ENCODE data around the gene MCM3.
A peak's percentile ranks its signal among the peaks of the same experiment; 100 is the strongest.

MCM3 gene

DNA sequence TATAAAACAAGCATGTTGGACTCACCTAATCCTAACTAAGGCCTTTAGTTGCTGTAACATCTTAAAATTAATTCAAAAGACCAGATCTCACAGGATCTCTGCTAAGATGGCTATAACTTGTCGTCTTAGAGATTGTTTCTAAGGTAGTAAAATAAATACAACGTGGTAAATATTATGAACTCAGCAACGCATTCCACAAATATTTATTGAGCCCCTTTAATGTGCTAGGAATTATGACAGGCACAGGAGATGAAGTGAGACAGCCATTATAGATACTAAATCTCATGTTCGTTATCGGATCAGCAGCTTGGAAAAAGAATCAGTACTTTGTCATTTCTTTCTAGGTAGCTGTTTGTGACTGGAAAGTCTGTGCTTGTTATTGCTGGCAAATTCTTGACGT lies 20.9 kb upstream of the MCM3 start:
- DNase-seq = no peak

- DNase-seq = peak; percentile 16
Measured at GRCh38 chr6:52304983-52305390, 20.4 kb upstream of the MCM3 start.

- DNase-seq = no peak
Measured at GRCh38 chr6:52303178-52303577, 18.6 kb upstream of the MCM3 start.

DNA sequence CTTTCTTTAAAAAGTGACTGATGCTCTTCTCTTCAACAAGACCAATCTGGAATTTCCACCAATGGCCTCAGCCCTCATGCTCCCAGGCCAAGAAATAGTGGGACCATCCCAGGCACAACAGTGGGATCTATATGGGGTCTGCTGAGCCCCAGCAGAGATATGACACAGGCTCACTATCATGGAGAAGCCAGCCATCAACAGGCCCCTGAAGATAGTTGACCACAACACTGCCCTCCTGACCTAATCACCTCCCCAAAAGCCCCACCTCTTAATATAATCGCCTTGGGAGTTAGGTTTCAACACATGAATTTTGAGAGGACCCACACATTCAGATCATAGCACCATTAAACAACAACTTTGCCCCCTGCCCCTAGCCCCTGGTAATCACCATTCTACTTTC lies 16.8 kb upstream of the MCM3 start:
- no peak for DNase-seq

GRCh38 chr6:52300489-52300931 lies 16.0 kb upstream of the MCM3 start:
- no peak for DNase-seq

GRCh38 chr6:52299653-52300052 lies 15.1 kb upstream of the MCM3 start:
- DNase-seq = no peak

GRCh38 chr6:52297433-52297832 lies 12.9 kb upstream of the MCM3 start:
- no peak for DNase-seq

DNA sequence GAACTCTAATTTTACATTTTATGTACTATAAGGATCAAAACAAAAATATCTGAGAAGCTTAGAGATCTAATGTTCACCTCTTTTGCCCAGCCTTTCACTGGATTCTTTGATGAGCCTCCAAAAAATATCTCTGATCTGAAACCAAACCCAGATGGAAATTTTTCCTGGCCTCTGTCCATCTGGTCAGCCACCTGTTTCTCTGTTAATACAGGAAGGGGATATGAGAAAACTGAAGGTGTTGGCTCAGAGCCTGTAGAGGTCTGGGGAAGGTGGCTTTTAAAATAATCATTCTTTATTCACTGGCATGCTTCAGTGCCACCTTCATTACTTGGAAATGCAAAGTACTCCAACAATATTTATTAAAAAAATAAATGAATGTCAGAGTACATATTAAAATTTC lies 8.5 kb upstream of the MCM3 start:
- no peak for DNase-seq

GRCh38 chr6:52288841-52289240 lies 4.3 kb upstream of the MCM3 start:
- no peak for DNase-seq

DNA sequence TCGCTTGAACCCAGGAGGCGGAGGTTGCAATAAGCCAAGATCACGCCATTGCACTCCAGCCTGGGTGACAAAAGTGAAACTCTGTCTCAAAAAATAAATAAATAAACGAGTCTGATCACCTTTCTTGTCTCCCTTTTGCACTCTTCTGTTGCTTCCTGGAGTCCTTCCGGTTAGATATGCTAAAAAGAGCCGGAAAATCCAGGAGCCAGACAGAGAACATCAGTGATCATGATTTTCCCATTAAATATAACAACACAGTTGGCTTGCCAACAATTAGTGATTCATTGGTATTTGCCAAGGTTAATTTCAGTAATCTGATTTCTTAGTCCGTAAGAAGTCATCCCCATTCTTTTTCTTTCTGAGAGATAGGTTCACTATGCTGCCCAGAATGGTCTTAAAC lies 3.7 kb upstream of the MCM3 start:
- DNase-seq = no peak

GRCh38 chr6:52286798-52287432 lies 2.4 kb upstream of the MCM3 start:
- DNase-seq = no peak

GRCh38 chr6:52285177-52286068 lies 881 bp upstream of the MCM3 start:
- DNase-seq = no peak

GRCh38 chr6:52284131-52284459 lies 447 bp downstream of the MCM3 start:
- no peak for DNase-seq

GRCh38 chr6:52283111-52283510 lies 1.4 kb downstream of the MCM3 start:
- no peak for DNase-seq

DNA sequence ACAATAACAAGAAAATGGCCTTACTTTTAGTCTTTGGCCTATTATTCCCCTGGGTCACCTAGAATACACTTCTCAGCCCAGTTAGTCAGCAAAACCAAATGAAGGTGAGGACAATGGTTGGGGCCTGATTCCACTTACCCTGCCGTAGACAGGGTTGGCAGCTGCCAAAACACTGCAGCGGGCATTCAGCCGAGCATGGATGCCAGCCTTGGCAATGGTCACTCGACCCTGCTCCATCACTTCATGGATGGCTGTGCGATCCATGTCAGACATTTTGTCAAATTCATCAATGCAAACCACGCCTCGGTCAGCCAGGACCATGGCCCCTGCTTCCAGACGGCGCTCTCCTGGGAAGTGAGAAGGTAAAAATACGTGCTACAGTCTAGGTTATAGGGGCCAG lies 8.4 kb downstream of the MCM3 start:
- DNase-seq = no peak

DNA sequence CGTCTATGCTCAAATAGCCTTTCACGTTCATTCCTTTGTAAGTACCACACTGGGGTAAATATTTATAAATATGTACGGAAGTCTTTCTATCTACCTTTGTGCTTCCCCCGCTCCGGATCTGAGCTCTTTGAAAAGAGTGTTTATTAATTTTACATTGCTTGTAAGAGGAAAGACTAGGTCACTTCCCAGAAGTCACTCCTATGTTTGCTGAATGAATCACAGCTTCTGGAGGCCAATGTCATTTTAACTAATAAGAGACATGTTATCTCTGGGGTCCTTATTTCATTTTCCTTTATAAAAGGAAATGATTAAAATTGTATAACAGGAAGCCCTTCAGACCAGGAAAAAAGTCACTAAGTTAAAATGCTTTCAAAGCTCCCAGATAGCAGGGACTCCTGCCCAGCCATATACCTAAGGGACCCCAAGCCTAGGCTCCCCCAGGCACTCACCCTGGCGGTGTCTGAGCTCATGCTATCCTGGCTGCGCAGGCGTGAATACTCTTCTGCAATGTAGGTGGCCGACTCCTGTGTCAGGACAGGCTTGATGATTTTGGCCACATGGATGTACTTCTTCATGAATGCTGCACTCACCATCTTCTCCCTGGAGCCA lies 12.6 kb downstream of the MCM3 start:
- no peak for DNase-seq

DNA sequence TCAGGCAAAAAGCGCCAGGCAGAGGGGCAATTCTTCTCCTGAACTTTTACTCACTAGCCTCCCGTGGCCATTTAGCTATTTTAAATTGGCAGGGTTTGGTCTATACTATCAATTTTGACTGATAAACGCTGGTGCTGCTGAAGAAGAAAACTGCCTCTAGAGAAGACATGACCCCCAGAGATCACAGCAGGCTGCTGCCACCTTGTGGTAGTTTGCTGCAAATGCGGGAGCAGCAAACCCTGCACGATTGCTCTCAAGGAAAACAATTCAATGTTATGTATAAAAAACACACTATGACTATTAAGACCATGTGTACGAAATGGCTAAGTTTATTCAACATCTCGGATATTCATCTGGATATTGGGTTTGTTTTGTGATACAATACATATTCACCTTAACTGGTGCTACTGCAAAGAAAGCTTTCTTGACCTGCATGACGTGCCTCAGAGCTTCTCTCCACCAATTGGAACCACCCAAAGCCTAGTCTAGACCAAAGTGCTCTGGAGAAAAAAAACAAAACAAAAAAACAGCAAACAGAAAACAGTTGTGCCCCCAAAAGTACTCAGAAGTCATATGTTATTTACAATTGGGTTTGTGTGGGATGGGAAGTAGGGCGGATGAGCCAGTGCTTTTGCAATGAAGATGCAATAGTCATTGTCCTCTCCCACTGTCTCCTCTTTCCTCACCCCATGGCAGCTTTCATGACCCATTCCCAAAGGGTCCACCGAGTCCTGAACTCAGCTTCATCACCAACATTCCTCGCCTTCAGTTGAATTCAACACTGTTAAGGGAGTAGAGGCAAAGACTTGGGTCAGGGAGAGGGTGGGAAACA lies 20.6 kb downstream of the MCM3 start:
- peak; percentile 37 for DNase-seq

GRCh38 chr6:52262620-52263344 lies 21.8 kb downstream of the MCM3 start:
- DNase-seq = no peak

DNA sequence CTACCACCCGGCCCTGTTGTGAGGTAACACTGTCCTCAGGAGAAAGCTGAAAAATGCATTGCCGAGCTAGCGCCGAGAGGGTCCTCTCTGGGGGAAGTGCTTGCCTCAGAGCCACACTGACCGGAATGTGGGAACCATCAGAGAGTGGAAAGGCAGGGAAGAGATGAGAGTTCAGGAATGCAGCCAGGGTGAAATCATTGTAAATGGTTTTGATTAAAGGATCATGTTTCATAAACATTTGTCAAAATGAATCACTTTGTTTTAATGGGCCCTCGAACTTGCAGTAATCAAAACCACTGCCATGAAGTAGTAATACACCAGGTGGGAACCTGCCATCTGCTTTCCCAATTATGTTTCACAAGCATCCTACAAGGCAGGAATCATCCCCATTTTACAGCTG lies 23.3 kb downstream of the MCM3 start:
- DNase-seq = no peak

GRCh38 chr6:52260634-52261033 lies 23.9 kb downstream of the MCM3 start:
- DNase-seq = no peak

- DNase-seq = no peak
Measured at GRCh38 chr6:52255434-52255833, 29.1 kb downstream of the MCM3 start.

Measured in right kidney (tissue), 1 donor.